Stomach smooth muscle (tissue), 2 donors: ENCODE results near the gene BCL7C.
A peak's percentile ranks its signal among the peaks of the same experiment; 100 is the strongest.

Source experiments
- H3K27ac ChIP-seq: one replicate; pipeline ENCODE4 v1.7.0; 2013; ENCODE audit warnings: mild to moderate bottlenecking, low read length, inconsistent platforms
- H3K27me3 ChIP-seq, 2 donors: one replicate each; pipeline ENCODE4 v1.7.0; 2013; ENCODE audit warnings: low read length in 2 of 2; ENCODE audit not compliant: insufficient read depth in 2 of 2, control insufficient read depth in 1 of 2
- H3K36me3 ChIP-seq, 2 donors: one replicate each; pipeline ENCODE4 v1.7.0; 2013; ENCODE audit warnings: low read length in 2 of 2; ENCODE audit not compliant: control insufficient read depth in 2 of 2, insufficient read depth in 2 of 2
- H3K4me1 ChIP-seq: one replicate; pipeline ENCODE4 v1.7.0; 2013; ENCODE audit warnings: low read length; ENCODE audit not compliant: control insufficient read depth, insufficient read depth
- H3K4me3 ChIP-seq, 2 donors: one replicate each; pipeline ENCODE4 v1.7.0; 2013; ENCODE audit warnings: low read length in 2 of 2
- H3K9ac ChIP-seq, 2 donors: one replicate each; pipeline ENCODE4 v1.7.0; 2013; ENCODE audit warnings: low read length in 2 of 2, mild to moderate bottlenecking in 1 of 2
- H3K9me3 ChIP-seq, 2 donors: one replicate each; pipeline ENCODE4 v1.7.0; 2013; ENCODE audit warnings: low read length in 2 of 2; ENCODE audit not compliant: control insufficient read depth in 2 of 2
- donor health status: healthy.
- donor health status: Pancreatic carcinoma.

Gene BCL7C

GRCh38 chr16:30858111-30858495, 35.8 kb downstream of the BCL7C start:
- H3K36me3 ChIP-seq = no peaks in the 10 kb centered on the region

GRCh38 chr16:30853758-30854157, 40.1 kb downstream of the BCL7C start:
- Histone ChIP-seq H3K9me3 (no peaks in the 10 kb centered on the region), H3K36me3 (no peaks in the 10 kb centered on the region), H3K9ac (no peak overlapping the region), H3K27me3 (no peaks in the 10 kb centered on the region), H3K27ac (no peak overlapping the region), H3K4me1 (no peaks in the 10 kb centered on the region), H3K4me3 (no peak overlapping the region)

More at GRCh38 chr16:30858111-30858495, 35.8 kb downstream of the BCL7C start:
- no peak overlapping the region for H3K27ac ChIP-seq
- no peak overlapping the region for H3K9ac ChIP-seq
- H3K27me3 ChIP-seq = no peaks in the 10 kb centered on the region
- H3K9me3 ChIP-seq = no peaks in the 10 kb centered on the region
- H3K4me1 ChIP-seq = no peaks in the 10 kb centered on the region
- H3K4me3 ChIP-seq = no peak overlapping the region

GRCh38 chr16:30850246-30850645, 43.6 kb downstream of the BCL7C start:
- H3K9ac ChIP-seq = no peak overlapping the region
- no peaks in the 10 kb centered on the region for H3K27me3 ChIP-seq
- no peaks in the 10 kb centered on the region for H3K36me3 ChIP-seq
- peaks cover 2% of the 10 kb centered on the region for H3K4me1 ChIP-seq
- H3K9me3 ChIP-seq = no peaks in the 10 kb centered on the region
- no peak overlapping the region for H3K27ac ChIP-seq
- no peak overlapping the region for H3K4me3 ChIP-seq

DNA sequence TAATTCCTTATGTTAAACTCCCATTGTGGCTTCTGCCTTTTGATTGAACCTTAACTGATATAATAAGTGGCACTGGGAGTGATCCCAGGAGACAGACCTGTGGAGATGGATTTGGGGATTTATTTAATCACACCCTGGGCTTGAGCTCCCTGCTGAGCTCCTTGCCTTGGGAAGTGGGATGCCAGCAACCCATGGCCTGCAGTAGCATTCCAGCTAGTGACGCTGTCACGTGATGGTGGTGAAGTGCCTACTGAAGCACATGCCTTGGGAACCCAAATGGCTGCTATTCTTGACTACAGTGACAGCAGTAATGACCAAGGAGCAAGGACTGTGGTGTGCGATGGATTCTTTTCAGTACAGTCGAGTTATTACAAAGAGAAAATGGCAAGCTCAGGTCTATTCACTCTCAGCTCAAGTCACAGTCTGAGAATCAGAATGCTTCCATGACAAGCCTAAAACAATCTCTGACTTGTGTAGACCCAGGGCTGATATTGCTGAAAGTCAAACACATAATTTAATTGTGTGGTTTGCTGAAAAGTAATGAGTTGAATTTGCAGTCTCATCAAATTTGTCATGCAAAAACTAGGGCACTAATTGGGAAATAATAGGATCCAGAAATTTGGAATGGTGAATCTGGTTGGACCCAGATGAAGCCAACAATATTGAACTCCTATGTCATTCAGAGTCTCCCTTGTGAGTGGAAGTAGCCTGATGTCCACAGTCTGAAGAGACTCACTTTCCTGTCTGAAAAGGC, 47.1 kb downstream of the BCL7C start:
- Histone ChIP-seq H3K4me1 (peaks cover 7% of the 10 kb centered on the region), H3K36me3 (no peaks in the 10 kb centered on the region), H3K4me3 (no peak overlapping the region), H3K9ac (no peak overlapping the region), H3K27me3 (no peaks in the 10 kb centered on the region), H3K9me3 (no peaks in the 10 kb centered on the region), H3K27ac (no peak overlapping the region)

DNA sequence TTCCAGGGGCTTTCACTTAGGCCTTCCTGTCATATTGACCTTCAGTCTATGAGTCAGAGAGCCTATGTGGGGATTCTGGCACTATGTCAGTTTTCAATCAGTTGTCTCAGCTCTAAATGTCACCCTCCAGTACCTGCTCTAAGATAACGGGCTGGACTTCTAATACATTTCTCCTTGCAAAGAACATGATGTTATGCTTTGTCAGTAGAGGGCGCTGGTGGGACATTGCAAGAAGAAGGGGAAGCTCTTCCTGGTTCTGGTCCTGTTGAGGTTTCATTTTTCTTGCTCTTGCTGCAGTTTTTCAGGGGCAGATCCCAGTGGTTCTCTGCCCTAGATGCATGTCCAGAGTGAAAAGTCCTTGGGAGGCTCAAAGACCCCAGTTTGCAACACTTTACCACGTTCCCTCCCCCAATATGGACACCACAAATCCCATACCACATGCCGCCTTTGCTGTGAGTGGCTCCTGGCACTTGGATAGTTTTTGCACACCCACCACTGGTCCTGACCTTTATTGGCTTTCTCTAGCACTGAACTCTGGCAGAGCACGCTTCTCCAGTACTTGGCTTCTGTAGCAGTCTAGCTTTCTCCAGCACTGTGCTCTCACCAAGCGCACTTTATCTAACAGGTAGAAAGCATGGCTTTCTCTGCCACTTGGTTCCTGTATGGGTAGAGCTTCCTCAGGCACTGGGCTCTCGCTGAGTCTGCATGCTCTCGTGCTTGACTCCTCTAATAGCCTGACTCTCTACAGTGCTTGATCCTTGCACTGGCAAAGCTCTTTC, 49.0 kb downstream of the BCL7C start:
- Histone ChIP-seq H3K4me3 (peak overlapping the region in 1 of 2 donors; percentile 68), H3K9ac (peak overlapping the region in 1 of 2 donors; percentile 21), H3K27me3 (no peaks in the 10 kb centered on the region), H3K27ac (peak overlapping the region; percentile 53), H3K4me1 (peaks cover 7% of the 10 kb centered on the region), H3K36me3 (no peaks in the 10 kb centered on the region), H3K9me3 (no peaks in the 10 kb centered on the region)

DNA sequence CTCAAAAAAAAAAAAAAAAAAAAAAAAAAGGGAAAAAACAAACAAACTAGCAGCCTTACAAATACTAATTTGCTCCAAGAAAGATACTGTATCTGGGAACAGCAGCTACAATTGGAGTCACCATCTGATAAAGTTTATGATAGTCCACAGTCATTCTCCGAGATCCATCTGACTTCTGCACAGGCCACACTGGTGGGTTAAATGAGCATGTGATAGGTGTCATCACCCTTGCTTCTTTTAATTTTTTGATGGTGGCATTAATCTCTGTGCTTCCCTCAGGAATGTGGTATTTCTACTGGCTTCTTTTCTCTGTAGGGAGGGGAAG, 49.6 kb downstream of the BCL7C start:
- H3K4me1 ChIP-seq = peaks cover 7% of the 10 kb centered on the region
- no peak overlapping the region for H3K4me3 ChIP-seq
- H3K9ac ChIP-seq = no peak overlapping the region
- no peaks in the 10 kb centered on the region for H3K36me3 ChIP-seq
- H3K9me3 ChIP-seq = no peaks in the 10 kb centered on the region
- no peak overlapping the region for H3K27ac ChIP-seq
- no peaks in the 10 kb centered on the region for H3K27me3 ChIP-seq

DNA sequence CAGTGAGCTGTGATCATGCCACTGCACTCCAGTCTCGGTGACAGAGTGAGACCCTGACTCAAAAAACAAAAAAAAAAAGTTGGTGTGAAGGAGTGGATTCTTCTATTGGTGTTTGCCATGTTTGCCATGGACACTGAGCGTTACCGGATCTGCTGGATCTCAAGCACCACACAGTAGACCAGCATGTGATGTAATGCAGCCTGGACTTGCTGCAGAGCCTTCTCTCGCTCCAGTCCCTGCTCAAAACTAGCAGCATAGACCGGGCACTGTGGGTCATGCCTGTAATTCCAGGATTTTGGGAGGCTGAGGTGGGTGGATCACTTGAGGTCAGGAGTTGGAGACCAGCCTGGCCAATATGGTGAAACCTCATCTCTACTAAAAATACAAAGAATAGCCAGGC, 50.4 kb downstream of the BCL7C start:
- Histone ChIP-seq H3K36me3 (no peaks in the 10 kb centered on the region), H3K9ac (no peak overlapping the region), H3K27ac (no peak overlapping the region)

GRCh38 chr16:30842971-30843370, 50.9 kb downstream of the BCL7C start:
- Histone ChIP-seq H3K9ac (no peak overlapping the region), H3K9me3 (no peaks in the 10 kb centered on the region), H3K27ac (no peak overlapping the region), H3K4me3 (no peak overlapping the region), H3K4me1 (peaks cover 7% of the 10 kb centered on the region), H3K36me3 (no peaks in the 10 kb centered on the region), H3K27me3 (no peaks in the 10 kb centered on the region)

More for the DNA sequence above, 50.4 kb downstream of the BCL7C start:
- Histone ChIP-seq H3K4me1 (peaks cover 7% of the 10 kb centered on the region), H3K27me3 (no peaks in the 10 kb centered on the region), H3K4me3 (no peak overlapping the region), H3K9me3 (no peaks in the 10 kb centered on the region)

DNA sequence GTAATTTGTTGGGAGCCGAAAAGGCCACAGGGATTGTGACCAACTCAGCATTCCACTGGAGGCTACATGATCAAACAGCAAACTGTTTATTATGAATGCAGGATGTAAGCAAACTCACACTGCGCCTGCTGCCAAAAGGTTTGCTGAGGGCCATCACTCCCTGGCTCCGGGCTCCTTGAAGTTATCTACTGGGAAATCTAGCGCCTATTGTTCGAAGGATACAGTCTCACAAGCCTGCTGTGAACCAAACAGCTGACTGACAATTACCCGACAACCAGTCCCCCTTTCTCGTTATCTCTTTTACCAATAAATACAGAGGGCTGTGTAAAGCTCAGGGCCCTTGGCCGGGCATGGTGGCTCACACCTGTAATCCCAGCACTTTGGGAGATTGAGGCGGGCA, 52.5 kb downstream of the BCL7C start:
- Histone ChIP-seq H3K4me1 (peaks cover 7% of the 10 kb centered on the region), H3K9me3 (no peaks in the 10 kb centered on the region), H3K27me3 (no peaks in the 10 kb centered on the region)

DNA sequence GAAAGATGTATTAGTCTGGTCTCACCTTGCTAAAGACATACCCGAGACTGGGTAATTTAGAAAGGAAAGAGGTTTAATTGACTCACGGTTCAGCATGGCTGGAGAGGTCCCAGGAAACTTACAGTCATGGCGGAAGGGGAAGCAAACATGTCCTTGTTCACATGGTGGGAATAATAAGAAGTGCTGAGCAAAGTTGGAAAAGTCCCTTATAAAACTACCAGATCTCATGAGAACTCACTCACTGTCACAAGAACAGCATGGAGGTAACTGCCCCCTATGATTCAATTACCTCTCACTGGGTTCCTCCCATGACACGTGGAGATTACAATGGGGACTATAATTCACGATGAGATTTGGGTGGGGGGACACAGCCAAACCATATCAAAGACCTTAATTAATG, 53.3 kb downstream of the BCL7C start:
- Histone ChIP-seq H3K27ac (no peak overlapping the region), H3K36me3 (no peaks in the 10 kb centered on the region)

More for the DNA sequence above, 52.5 kb downstream of the BCL7C start:
- Histone ChIP-seq H3K4me3 (no peak overlapping the region), H3K36me3 (no peaks in the 10 kb centered on the region), H3K9ac (no peak overlapping the region), H3K27ac (no peak overlapping the region)

More for the DNA sequence above, 53.3 kb downstream of the BCL7C start:
- Histone ChIP-seq H3K27me3 (no peaks in the 10 kb centered on the region), H3K9me3 (no peaks in the 10 kb centered on the region), H3K4me1 (peaks cover 7% of the 10 kb centered on the region), H3K4me3 (no peak overlapping the region), H3K9ac (no peak overlapping the region)
